ENCODE results near the gene ZNF282.
"Not testable (repeated sequence)": the region's sequence is repeated elsewhere in the genome, so short reads cannot be mapped to it uniquely, and the experiment has no call there.

Gene ZNF282

DNA sequence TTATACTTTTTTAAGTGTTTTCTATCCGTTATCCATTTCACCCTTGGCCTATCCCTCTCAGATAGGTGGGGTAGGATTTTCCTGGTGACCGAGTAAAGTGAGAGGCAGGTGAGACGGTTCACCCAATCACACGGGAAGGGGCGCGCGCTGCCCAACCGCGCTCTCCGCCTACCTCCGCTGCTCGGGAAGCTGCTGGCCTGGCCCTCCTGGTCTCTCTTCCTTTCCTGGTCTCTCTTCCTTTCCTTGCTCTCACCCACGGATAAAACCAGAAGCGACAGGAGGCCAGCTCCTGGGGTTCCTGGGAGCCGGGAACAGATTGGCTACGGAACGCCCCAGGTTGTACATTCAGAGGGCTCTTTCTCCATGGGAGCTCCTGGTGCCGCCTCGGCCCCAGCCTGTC, 29.8 kb downstream of the ZNF282 start:
- peaks cover 23% of the 10 kb centered on the region for H3K36me3 ChIP-seq (replicated peaks; ENCODE audit: low read depth, low read length)
- H3K9ac ChIP-seq (ENCODE audit: low read length): no peak overlapping the region
- H2AFZ ChIP-seq (ENCODE audit: low read depth, low read length): no peak overlapping the region
- H3K4me2 ChIP-seq (ENCODE audit: low read length): no peak overlapping the region
- H4K20me1 ChIP-seq (ENCODE audit: insufficient read depth, low read length): no peaks in the 10 kb centered on the region
- no peak overlapping the region for H3K27ac ChIP-seq (ENCODE audit: low read length)
- H3K27me3 ChIP-seq (ENCODE audit: low read depth, low read length): no peaks in the 10 kb centered on the region
- H3K79me2 ChIP-seq (ENCODE audit: low read length): no peaks in the 10 kb centered on the region
- H3K4me1 ChIP-seq (ENCODE audit: low read length): no peaks in the 10 kb centered on the region
- no peaks in the 10 kb centered on the region for H3K9me3 ChIP-seq (ENCODE audit: insufficient read depth, low read length)
- no peak overlapping the region for H3K4me3 ChIP-seq (ENCODE audit: low read length)
- TF ChIP-seq, protein P1, sequence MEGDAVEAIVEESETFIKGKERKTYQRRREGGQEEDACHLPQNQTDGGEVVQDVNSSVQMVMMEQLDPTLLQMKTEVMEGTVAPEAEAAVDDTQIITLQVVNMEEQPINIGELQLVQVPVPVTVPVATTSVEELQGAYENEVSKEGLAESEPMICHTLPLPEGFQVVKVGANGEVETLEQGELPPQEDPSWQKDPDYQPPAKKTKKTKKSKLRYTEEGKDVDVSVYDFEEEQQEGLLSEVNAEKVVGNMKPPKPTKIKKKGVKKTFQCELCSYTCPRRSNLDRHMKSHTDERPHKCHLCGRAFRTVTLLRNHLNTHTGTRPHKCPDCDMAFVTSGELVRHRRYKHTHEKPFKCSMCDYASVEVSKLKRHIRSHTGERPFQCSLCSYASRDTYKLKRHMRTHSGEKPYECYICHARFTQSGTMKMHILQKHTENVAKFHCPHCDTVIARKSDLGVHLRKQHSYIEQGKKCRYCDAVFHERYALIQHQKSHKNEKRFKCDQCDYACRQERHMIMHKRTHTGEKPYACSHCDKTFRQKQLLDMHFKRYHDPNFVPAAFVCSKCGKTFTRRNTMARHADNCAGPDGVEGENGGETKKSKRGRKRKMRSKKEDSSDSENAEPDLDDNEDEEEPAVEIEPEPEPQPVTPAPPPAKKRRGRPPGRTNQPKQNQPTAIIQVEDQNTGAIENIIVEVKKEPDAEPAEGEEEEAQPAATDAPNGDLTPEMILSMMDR (IDR thresholded peaks at IDR 0.05; ENCODE audit: low read depth, low read length): no peak
- no peak for TF ChIP-seq EZH2phosphoT487 (IDR thresholded peaks at IDR 0.05; ENCODE audit: low read depth)

DNA sequence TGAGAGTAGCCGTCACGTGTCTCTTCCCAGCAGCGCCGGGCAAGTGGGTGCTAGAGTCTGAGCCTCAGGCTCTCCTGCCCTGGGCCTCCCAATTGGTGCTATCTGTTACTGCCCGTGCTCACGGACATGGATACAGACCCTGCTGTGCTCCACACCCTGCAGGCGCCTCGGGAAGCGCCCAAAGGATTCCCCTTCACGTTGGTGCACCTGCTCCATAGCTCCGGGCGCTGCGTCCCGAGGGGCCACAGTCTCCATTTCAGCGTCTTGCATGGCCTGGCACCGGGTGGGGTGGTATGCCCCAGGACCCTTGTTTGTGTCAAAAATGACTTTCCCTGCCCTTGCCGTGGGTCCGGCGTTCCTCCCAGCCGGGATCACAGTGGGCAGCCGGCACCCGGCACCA, 30.3 kb downstream of the ZNF282 start:
- no peaks in the 10 kb centered on the region for H3K79me2 ChIP-seq (ENCODE audit: low read length)
- TF ChIP-seq, protein P1 (IDR thresholded peaks at IDR 0.05; ENCODE audit: low read depth, low read length): no peak
- no peak for TF ChIP-seq EZH2phosphoT487 (IDR thresholded peaks at IDR 0.05; ENCODE audit: low read depth)
- H2AFZ ChIP-seq (ENCODE audit: low read depth, low read length): no peak overlapping the region
- H3K9ac ChIP-seq (ENCODE audit: low read length): no peak overlapping the region
- H4K20me1 ChIP-seq (ENCODE audit: insufficient read depth, low read length): no peaks in the 10 kb centered on the region
- no peaks in the 10 kb centered on the region for H3K4me1 ChIP-seq (ENCODE audit: low read length)
- H3K4me3 ChIP-seq (ENCODE audit: low read length): no peak overlapping the region
- no peak overlapping the region for H3K4me2 ChIP-seq (ENCODE audit: low read length)
- H3K27me3 ChIP-seq (ENCODE audit: low read depth, low read length): no peaks in the 10 kb centered on the region
- no peaks in the 10 kb centered on the region for H3K9me3 ChIP-seq (ENCODE audit: insufficient read depth, low read length)
- peaks cover 23% of the 10 kb centered on the region for H3K36me3 ChIP-seq (replicated peaks; ENCODE audit: low read depth, low read length)
- no peak overlapping the region for H3K27ac ChIP-seq (ENCODE audit: low read length)

DNA sequence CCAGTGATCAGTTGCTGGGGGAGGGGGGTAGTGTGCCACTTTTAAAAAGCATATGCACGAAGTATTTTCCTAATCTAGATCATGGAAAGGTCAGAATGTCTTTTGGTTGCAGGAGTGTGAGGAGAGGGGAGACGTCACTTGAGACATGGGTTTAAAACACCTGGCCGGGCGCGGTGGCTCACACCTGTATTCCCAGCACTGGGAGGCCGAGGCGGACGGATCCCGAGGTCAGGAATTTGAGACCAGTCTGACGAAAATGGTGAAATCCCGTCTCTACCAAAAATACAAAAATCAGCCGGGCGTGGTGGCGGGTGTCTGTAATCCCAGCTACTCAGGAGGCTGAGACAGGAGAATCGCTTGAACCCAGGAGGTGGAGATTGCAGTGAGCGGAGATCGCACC, 31.0 kb downstream of the ZNF282 start:
- not testable (repeated sequence) for H3K9ac ChIP-seq (ENCODE audit: low read length); H3K4me3 ChIP-seq (ENCODE audit: low read length); H2AFZ ChIP-seq (ENCODE audit: low read depth, low read length); H3K27ac ChIP-seq (ENCODE audit: low read length); H3K4me1 ChIP-seq (ENCODE audit: low read length); H3K79me2 ChIP-seq (ENCODE audit: low read length); H3K4me2 ChIP-seq (ENCODE audit: low read length); H4K20me1 ChIP-seq (ENCODE audit: insufficient read depth, low read length); H3K9me3 ChIP-seq (ENCODE audit: insufficient read depth, low read length); H3K27me3 ChIP-seq (ENCODE audit: low read depth, low read length)
- peaks cover 18% of the 10 kb centered on the region for H3K36me3 ChIP-seq (replicated peaks; ENCODE audit: low read depth, low read length)

DNA sequence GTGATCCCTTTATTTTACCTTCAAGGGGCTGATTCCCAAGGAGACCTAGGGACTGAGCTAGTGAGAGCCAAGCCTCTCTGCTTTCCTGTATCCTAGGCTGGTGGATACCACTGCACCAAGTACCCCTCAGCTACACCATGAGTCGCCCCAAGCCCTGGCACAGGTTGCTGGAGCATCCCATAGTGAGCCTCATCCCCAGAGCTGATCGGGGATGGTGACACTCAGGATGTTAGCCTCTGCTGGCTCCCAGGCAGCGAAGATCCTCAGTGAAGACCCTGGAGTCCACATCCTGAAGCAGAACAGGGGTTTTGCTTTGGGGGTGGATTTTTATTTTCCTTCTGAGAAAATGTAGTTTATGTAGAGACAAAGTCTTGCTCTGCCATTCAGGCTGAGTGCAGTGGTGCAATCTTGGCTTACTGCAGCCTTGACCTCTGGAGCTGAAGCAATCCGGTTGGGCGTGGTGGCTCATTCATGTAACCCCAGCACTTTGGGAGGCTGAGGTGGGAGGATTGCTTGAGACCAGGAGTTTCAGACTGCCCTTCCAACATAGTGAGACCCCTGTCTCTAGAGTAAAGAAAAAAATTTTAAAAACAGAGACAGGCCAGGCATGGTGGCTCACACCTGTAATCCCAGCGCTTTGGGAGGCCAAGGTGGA, 31.6 kb downstream of the ZNF282 start:
- Histone ChIP-seq H3K9me3 (ENCODE audit: insufficient read depth, low read length) (no peaks in the 10 kb centered on the region), H3K27ac (ENCODE audit: low read length) (no peak overlapping the region), H3K36me3 (replicated peaks; ENCODE audit: low read depth, low read length) (peaks cover 17% of the 10 kb centered on the region), H3K9ac (ENCODE audit: low read length) (no peak overlapping the region), H2AFZ (ENCODE audit: low read depth, low read length) (no peak overlapping the region), H3K4me3 (ENCODE audit: low read length) (no peak overlapping the region), H3K4me2 (ENCODE audit: low read length) (no peak overlapping the region), H4K20me1 (ENCODE audit: insufficient read depth, low read length) (no peaks in the 10 kb centered on the region), H3K4me1 (ENCODE audit: low read length) (no peaks in the 10 kb centered on the region), H3K27me3 (ENCODE audit: low read depth, low read length) (no peaks in the 10 kb centered on the region), H3K79me2 (ENCODE audit: low read length) (no peaks in the 10 kb centered on the region)
- TF ChIP-seq EZH2phosphoT487 (IDR thresholded peaks at IDR 0.05; ENCODE audit: low read depth): no peak
- TF ChIP-seq, protein P1 (IDR thresholded peaks at IDR 0.05; ENCODE audit: low read depth, low read length): no peak

Data from OCI-LY3 (cell line).